H9 (cell line): ENCODE measurements around the gene INPP5A. TPM values are rescaled to one million over a fixed set of nuclear protein-coding genes. Genes with fewer than 3 reads are reported as not detected.
A peak's percentile ranks its signal among the peaks of the same experiment; 100 is the strongest.

Experiments
- DNase-seq: peaks from one replicate; pipeline ENCODE4 v3.0.0-alpha.2; 2017
- H2AFZ ChIP-seq: one replicate; pipeline ENCODE4 v1.6.1; 2013; ENCODE audit warnings: mild to moderate bottlenecking, low read length, control low read depth, moderate library complexity
- H2AK5ac ChIP-seq: 2 replicates; pipeline ENCODE4 v1.6.1; 2013; ENCODE audit warnings: low read length, control low read depth, mixed read lengths; ENCODE audit not compliant: insufficient read length
- H2BK120ac ChIP-seq: one replicate; pipeline ENCODE4 v1.6.1; 2013; ENCODE audit warnings: low read depth, mild to moderate bottlenecking, low read length, control low read depth, inconsistent platforms; ENCODE audit not compliant: poor library complexity, severe bottlenecking
- H2BK12ac ChIP-seq: 2 replicates; pipeline ENCODE4 v1.6.1; 2013; ENCODE audit warnings: low read length, control low read depth, mixed read lengths, low read depth; ENCODE audit not compliant: insufficient read length
- H2BK15ac ChIP-seq: 2 replicates; pipeline ENCODE4 v1.6.1; 2013; ENCODE audit warnings: low read depth, low read length, control low read depth
- H2BK20ac ChIP-seq: one replicate; pipeline ENCODE4 v1.6.1; 2013; ENCODE audit warnings: low read depth, mild to moderate bottlenecking, low read length, control low read depth, inconsistent platforms; ENCODE audit not compliant: poor library complexity, severe bottlenecking
- H2BK5ac ChIP-seq: 2 replicates; pipeline ENCODE4 v1.6.1; 2013; ENCODE audit warnings: low read length, control low read depth, mixed read lengths; ENCODE audit not compliant: insufficient read length
- H3K14ac ChIP-seq: 2 replicates; pipeline ENCODE4 v1.6.1; 2013; ENCODE audit warnings: low read length, control low read depth; ENCODE audit not compliant: insufficient read depth
- H3K18ac ChIP-seq: 2 replicates; pipeline ENCODE4 v1.6.1; 2013; ENCODE audit warnings: low read depth, mild to moderate bottlenecking, mixed read lengths, low read length, control low read depth; ENCODE audit not compliant: insufficient read length
- H3K23ac ChIP-seq: 2 replicates; pipeline ENCODE4 v1.6.1; 2013; ENCODE audit warnings: low read length, control low read depth, mixed read lengths, low read depth; ENCODE audit not compliant: insufficient read length
- H3K23me2 ChIP-seq: 2 replicates; pipeline ENCODE4 v1.6.1; 2013; ENCODE audit warnings: low read depth, mild to moderate bottlenecking, mixed read lengths, low read length, control low read depth; ENCODE audit not compliant: insufficient read length, poor library complexity, severe bottlenecking
- H3K27ac ChIP-seq: 2 replicates; pipeline ENCODE4 v1.5.1; 2013; ENCODE audit warnings: low read length, control low read depth, mixed read lengths, low read depth; ENCODE audit not compliant: insufficient read length
- H3K27me3 ChIP-seq: 2 replicates; pipeline ENCODE4 v1.6.1; 2013; ENCODE audit warnings: low read length, control low read depth, inconsistent platforms; ENCODE audit not compliant: insufficient read depth
- H3K4ac ChIP-seq: 2 replicates; pipeline ENCODE4 v1.6.1; 2013; ENCODE audit warnings: low read depth, mild to moderate bottlenecking, control low read depth, inconsistent platforms, low read length, moderate library complexity
- H3K4me1 ChIP-seq: 2 replicates; pipeline ENCODE4 v1.6.1; 2013; ENCODE audit warnings: low read length, control low read depth, inconsistent platforms; ENCODE audit not compliant: insufficient read depth
- H3K4me2 ChIP-seq: 2 replicates; pipeline ENCODE4 v1.6.1; 2013; ENCODE audit warnings: low read length, control low read depth, mixed read lengths; ENCODE audit not compliant: insufficient read length, insufficient read depth
- H3K56ac ChIP-seq: 2 replicates; pipeline ENCODE4 v1.6.1; 2013; ENCODE audit warnings: low read depth, mild to moderate bottlenecking, mixed read lengths, low read length, control low read depth; ENCODE audit not compliant: insufficient read length
- H3K79me1 ChIP-seq: 2 replicates; pipeline ENCODE4 v1.6.1; 2013; ENCODE audit warnings: low read depth, mild to moderate bottlenecking, moderate library complexity, low read length, control low read depth, inconsistent platforms; ENCODE audit not compliant: insufficient read depth, poor library complexity, severe bottlenecking
- H3K79me2 ChIP-seq: 2 replicates; pipeline ENCODE4 v1.6.1; 2013; ENCODE audit warnings: low read length, control low read depth, inconsistent platforms; ENCODE audit not compliant: insufficient read depth
- H3K9ac ChIP-seq: 2 replicates; pipeline ENCODE4 v1.6.1; 2013; ENCODE audit warnings: low read length, control low read depth, mixed read lengths; ENCODE audit not compliant: insufficient read length; ENCODE audit errors: extremely low read depth
- H3K9me3 ChIP-seq: one replicate; pipeline ENCODE4 v1.6.1; 2013; ENCODE audit warnings: low read depth, low read length, inconsistent platforms; ENCODE audit not compliant: control insufficient read depth
- H3T11ph ChIP-seq: one replicate; pipeline ENCODE4 v1.6.1; 2013; ENCODE audit warnings: mild to moderate bottlenecking, low read length, control low read depth, inconsistent platforms
- H4K20me1 ChIP-seq: one replicate; pipeline ENCODE4 v1.6.1; 2013; ENCODE audit not compliant: control insufficient read depth, insufficient read length, insufficient read depth
- H4K5ac ChIP-seq: 2 replicates; pipeline ENCODE4 v1.6.1; 2013; ENCODE audit warnings: low read depth, mild to moderate bottlenecking, mixed read lengths, low read length, control low read depth; ENCODE audit not compliant: insufficient read length
- H4K8ac ChIP-seq: replicated peaks from 2 replicates; pipeline ENCODE4 v1.6.1; 2013; ENCODE audit warnings: low read length, control low read depth, mixed read lengths, low read depth; ENCODE audit not compliant: insufficient read length
- H4K91ac ChIP-seq: 2 replicates; pipeline ENCODE4 v1.6.1; 2013; ENCODE audit warnings: low read depth, mild to moderate bottlenecking, moderate library complexity, mixed read lengths, low read length, control low read depth; ENCODE audit not compliant: insufficient read length
- H3K27ac Mint-ChIP-seq, 3 experiments: 2 replicates in 2 of 3; 3 replicates in 1 of 3; pipeline ENCODE4 v1.8.0; 2020 to 2021; ENCODE audit warnings: mixed read lengths in 3 of 3, mild to moderate bottlenecking in 1 of 3, moderate library complexity in 1 of 3
- H3K27me3 Mint-ChIP-seq: 2 replicates; pipeline ENCODE4 v1.8.0; 2021; ENCODE audit warnings: low read depth, mild to moderate bottlenecking, moderate library complexity, mixed read lengths
- H3K36me3 Mint-ChIP-seq, 3 experiments: 2 replicates in 2 of 3; 3 replicates in 1 of 3; pipeline ENCODE4 v1.8.0; 2020 to 2021; ENCODE audit warnings: low read depth in 3 of 3, mixed read lengths in 3 of 3; ENCODE audit not compliant: insufficient read depth in 1 of 3
- H3K4me1 Mint-ChIP-seq, 2 experiments: 2 replicates each; pipeline ENCODE4 v1.8.0; 2020; ENCODE audit warnings: mixed read lengths in 2 of 2
- H3K4me3 Mint-ChIP-seq, 2 experiments: 2 replicates in 1 of 2; 3 replicates in 1 of 2; pipeline ENCODE4 v1.8.0; 2020 to 2021; ENCODE audit warnings: mild to moderate bottlenecking in 2 of 2, mixed read lengths in 2 of 2, moderate library complexity in 1 of 2
- H3K9me3 Mint-ChIP-seq, 2 experiments: 2 replicates in 1 of 2; 3 replicates in 1 of 2; pipeline ENCODE4 v1.8.0; 2020; ENCODE audit warnings: mild to moderate bottlenecking in 2 of 2, mixed read lengths in 2 of 2, moderate library complexity in 1 of 2
- CTCF ChIP-seq: fragments of 200-600 bp; sonication (generic); conservative IDR thresholded peaks from 3 replicates; pipeline ENCODE4 v1.8.0; 2021; ENCODE audit warnings: antibody characterized with exemption, mild to moderate bottlenecking
- WGBS: extraction: QIAGEN DNeasy Blood & Tissue Kit; methylation state at CpG from one replicate; pipeline ENCODE4 v1.1.7; 2013; ENCODE audit warnings: missing lambda C conversion rate, low lambda C conversion rate, mixed read lengths; ENCODE audit not compliant: insufficient read length; ENCODE audit errors: extremely low coverage; 5-methylcytosine and 5-hydroxymethylcytosine counted together
- total RNA-seq: library from RNA; stranded (reverse); gene quantifications from 2 replicates; pipeline ENCODE4 v1.2.1, GENCODE V29; 2021

The INPP5A gene
- total RNA-seq, 1 experiment from 2014 or later: 17.7 TPM

GRCh38 chr10:132492323-132493025, 45.1 kb upstream of the INPP5A start:
- H3K4me1 ChIP-seq: no peaks in the 10 kb centered on the region
- no peak overlapping the region for H2AK5ac ChIP-seq
- H3K27me3 Mint-ChIP-seq: peaks cover 22% of the 10 kb centered on the region
- H3K27ac ChIP-seq: no peak overlapping the region
- no peak overlapping the region for H3K4ac ChIP-seq
- no peak overlapping the region for H3K9ac ChIP-seq
- no peak overlapping the region for H2AFZ ChIP-seq
- no peaks in the 10 kb centered on the region for H3K23me2 ChIP-seq
- H4K5ac ChIP-seq: no peak overlapping the region
- H3T11ph ChIP-seq: no peak overlapping the region
- no peaks in the 10 kb centered on the region; a peak in 1 of 7 replicates for H3K36me3 Mint-ChIP-seq
- H3K79me1 ChIP-seq: no peaks in the 10 kb centered on the region
- H3K18ac ChIP-seq: no peak overlapping the region
- H3K79me2 ChIP-seq: no peaks in the 10 kb centered on the region
- no peak overlapping the region for H2BK20ac ChIP-seq
- no peaks in the 10 kb centered on the region for H3K9me3 ChIP-seq
- no peak overlapping the region for H2BK5ac ChIP-seq
- TF ChIP-seq CTCF: no peak
- H4K8ac ChIP-seq: no peak overlapping the region
- no peak overlapping the region for H3K56ac ChIP-seq
- H3K4me2 ChIP-seq: no peak overlapping the region
- H3K27me3 ChIP-seq: no peaks in the 10 kb centered on the region
- H4K20me1 ChIP-seq: no peaks in the 10 kb centered on the region
- H3K4me1 Mint-ChIP-seq: no peaks in the 10 kb centered on the region
- no peak overlapping the region for H3K27ac Mint-ChIP-seq
- no peak overlapping the region for H3K4me3 Mint-ChIP-seq
- H2BK12ac ChIP-seq: no peak overlapping the region
- H2BK120ac ChIP-seq: no peak overlapping the region
- H3K23ac ChIP-seq: no peak overlapping the region
- H3K14ac ChIP-seq: no peak overlapping the region; the same call in 1 of the 2 replicates
- H2BK15ac ChIP-seq: no peak overlapping the region
- peaks cover 3 to 6% of the 10 kb centered on the region in 2 experiments; a peak in 3 of 5 replicates for H3K9me3 Mint-ChIP-seq
- peak; percentile 22 for DNase-seq
- no peak overlapping the region for H4K91ac ChIP-seq
- WGBS: no CpG with 5 or more reads among the region's 21 CpGs
